Measurements from ENCODE around the gene PTPRN2. TPM values are rescaled to one million over a fixed set of nuclear protein-coding genes. Genes with fewer than 3 reads are reported as not detected.

PTPRN2 gene
- total and polyA plus RNA-seq, 2 donors (not counting 3 experiments of a cell fraction or from before 2014, with no cell fraction given): 0.62 to 0.88 TPM

DNA sequence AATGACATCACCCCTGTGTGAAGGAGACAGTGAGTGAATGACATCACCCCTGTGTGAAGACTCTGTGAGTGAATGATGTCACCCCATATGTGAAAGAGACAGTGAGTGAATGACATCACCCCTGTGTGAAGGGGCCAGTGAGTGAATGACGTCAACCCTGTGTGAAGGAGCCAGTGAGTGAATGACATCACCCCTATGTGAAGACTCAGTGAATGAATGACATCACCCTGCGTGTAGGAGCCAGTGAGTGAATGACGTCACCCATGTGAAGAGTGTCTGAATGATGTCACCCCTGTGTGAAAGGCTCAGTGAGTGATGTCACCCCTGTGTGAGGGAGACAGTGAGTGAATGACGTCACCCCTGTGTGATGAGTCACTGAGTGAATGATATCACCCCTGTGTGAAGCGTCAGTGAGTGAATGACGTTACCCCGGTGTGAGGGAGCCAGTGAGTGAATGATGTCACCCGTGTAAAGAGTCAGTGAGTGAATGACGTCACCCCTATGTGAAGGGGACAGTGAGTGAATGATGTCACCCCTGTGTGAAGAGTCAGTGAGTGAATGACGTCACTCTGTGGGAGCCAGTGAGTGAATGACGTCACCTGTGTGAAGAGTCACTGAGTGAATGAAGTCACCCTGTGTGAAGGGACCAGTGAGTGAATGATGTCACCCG lies 478.1 kb downstream of the PTPRN2 start:
- dilution Hi-C loops (cut with MboI; ENCODE audit: extremely low pct_ligation_motif_present, low sequenced_read_pairs): no loop called here
- BruUV-seq (replicated peaks): no TSS peak
- Histone ChIP-seq H2AFZ (ENCODE audit: low read depth, low read length) (no peak overlapping the region), H3K4me3 (replicated peaks in 1 of 3; ENCODE audit: insufficient read depth in 1 of 3, low read depth in 1 of 3, low read length in 3 of 3) (no peak overlapping the region), H3K36me3 (ENCODE audit: control insufficient read depth in 2 of 2, extremely low read depth in 1 of 2, insufficient read depth in 2 of 2, low read length in 2 of 2) (no peaks in the 10 kb centered on the region), H3K9ac (replicated peaks; ENCODE audit: extremely low read depth, insufficient read depth, low read length) (no peak overlapping the region), H3K4me2 (ENCODE audit: insufficient read depth, low read length) (no peak overlapping the region), H3K27me3 (ENCODE audit: control insufficient read depth in 2 of 2, insufficient read depth in 2 of 2, low read length in 2 of 2) (no peaks in the 10 kb centered on the region), H3K27ac (ENCODE audit: insufficient read depth, low read depth, low read length) (no peak overlapping the region), H3K79me2 (ENCODE audit: control insufficient read depth, insufficient read depth, low read length) (no peaks in the 10 kb centered on the region), H3K9me3 (replicated peaks; ENCODE audit: control insufficient read depth, insufficient read depth, low read length) (peaks cover 27% of the 10 kb centered on the region), H4K20me1 (replicated peaks; ENCODE audit: control insufficient read depth, extremely low read depth, insufficient read depth, low read length) (no peaks in the 10 kb centered on the region), H3K9me1 (replicated peaks; ENCODE audit: control insufficient read depth, extremely low read depth, insufficient read depth, low read length) (no peaks in the 10 kb centered on the region), H3K4me1 (ENCODE audit: control insufficient read depth, extremely low read depth, insufficient read depth, low read length) (no peaks in the 10 kb centered on the region)
- CTCF ChIA-PET: no interaction called here
- POLR2A ChIA-PET: no interaction called here
- FAIRE-seq (no peak), DNase-seq (ENCODE audit: low read depth, low spot score) (no peak)
- intact Hi-C loops (cut with micrococcal nuclease): loop anchor here (5.0 kb wide), 1 partner anchor 42 kb away; no protein-coding TSS in a partner anchor
- TF ChIP-seq EZH2 (IDR thresholded peaks at IDR 0.05; ENCODE audit: borderline replicate concordance, low read depth, low read length, severe bottlenecking): no peak
- TF ChIP-seq JUN (IDR thresholded peaks at IDR 0.05; ENCODE audit: borderline replicate concordance, insufficient read depth, insufficient read length, low read depth): peak; percentile 62
- no peak for TF ChIP-seq FOS (IDR thresholded peaks at IDR 0.05; ENCODE audit: borderline replicate concordance, insufficient read depth, low read length)

DNA sequence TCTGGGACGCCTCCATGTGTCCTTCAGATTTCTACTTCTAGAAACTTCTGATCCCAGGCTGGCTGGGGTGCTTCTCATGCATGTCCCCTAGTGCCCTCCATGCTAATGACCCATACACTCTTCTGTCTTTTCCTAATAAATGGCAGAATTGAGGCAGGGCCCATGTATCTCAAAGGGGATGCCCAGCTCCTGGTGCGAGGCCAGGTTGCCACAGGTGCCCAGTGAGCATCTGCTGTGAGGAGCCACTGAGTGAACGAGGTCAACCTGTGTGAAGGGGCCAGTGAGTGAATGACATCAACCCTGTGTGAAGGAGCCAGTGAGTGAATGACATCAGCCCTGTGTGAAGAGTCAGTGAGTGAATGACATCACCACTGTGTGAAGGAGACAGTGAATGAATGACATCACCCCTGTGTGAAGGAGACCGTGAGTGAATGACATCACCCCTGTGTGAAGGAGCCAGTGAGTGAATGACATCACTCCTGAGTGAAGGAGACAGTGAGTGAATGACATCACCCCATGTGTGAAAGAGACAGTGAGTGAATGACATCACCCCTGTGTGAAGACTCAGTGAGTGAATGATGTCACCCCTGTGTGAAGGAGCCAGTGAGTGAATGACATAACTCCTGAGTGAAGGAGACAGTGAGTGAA lies 478.9 kb downstream of the PTPRN2 start:
- H3K9me3 ChIP-seq (replicated peaks; ENCODE audit: control insufficient read depth, insufficient read depth, low read length): peaks cover 24% of the 10 kb centered on the region
- ChIA-PET CTCF (no interaction called here), POLR2A (no interaction called here)
- dilution Hi-C loops (cut with MboI; ENCODE audit: extremely low pct_ligation_motif_present, low sequenced_read_pairs) (no loop called here), intact Hi-C loops (cut with micrococcal nuclease) (loop anchor here (5.0 kb wide), 1 partner anchor 41 kb away; no protein-coding TSS in a partner anchor)
- H3K4me1 ChIP-seq (ENCODE audit: control insufficient read depth, extremely low read depth, insufficient read depth, low read length): no peaks in the 10 kb centered on the region
- no peak overlapping the region for H3K9ac ChIP-seq (replicated peaks; ENCODE audit: extremely low read depth, insufficient read depth, low read length)
- H2AFZ ChIP-seq (ENCODE audit: low read depth, low read length): no peak overlapping the region
- no peak overlapping the region for H3K27ac ChIP-seq (ENCODE audit: insufficient read depth, low read depth, low read length)
- no peaks in the 10 kb centered on the region for H3K9me1 ChIP-seq (replicated peaks; ENCODE audit: control insufficient read depth, extremely low read depth, insufficient read depth, low read length)
- DNase-seq (ENCODE audit: low read depth, low spot score) (no peak), FAIRE-seq (no peak)
- H3K4me2 ChIP-seq (ENCODE audit: insufficient read depth, low read length): no peak overlapping the region
- TF ChIP-seq POLR2A (IDR thresholded peaks at IDR 0.05; ENCODE audit: low read depth, low read length): no peak
- TF ChIP-seq JUN (IDR thresholded peaks at IDR 0.05; ENCODE audit: borderline replicate concordance, insufficient read depth, insufficient read length, low read depth): peak; percentile 50
- H4K20me1 ChIP-seq (replicated peaks; ENCODE audit: control insufficient read depth, extremely low read depth, insufficient read depth, low read length): no peaks in the 10 kb centered on the region
- H3K79me2 ChIP-seq (ENCODE audit: control insufficient read depth, insufficient read depth, low read length): no peaks in the 10 kb centered on the region
- no TSS peak for BruUV-seq (replicated peaks)
- no peaks in the 10 kb centered on the region for H3K36me3 ChIP-seq (ENCODE audit: control insufficient read depth in 2 of 2, extremely low read depth in 1 of 2, insufficient read depth in 2 of 2, low read length in 2 of 2)
- no peak overlapping the region for H3K4me3 ChIP-seq (replicated peaks in 1 of 3; ENCODE audit: insufficient read depth in 1 of 3, low read depth in 1 of 3, low read length in 3 of 3)
- H3K27me3 ChIP-seq (ENCODE audit: control insufficient read depth in 2 of 2, insufficient read depth in 2 of 2, low read length in 2 of 2): no peaks in the 10 kb centered on the region

All from endothelial cell of umbilical vein (primary cell).